ENCODE results near the gene UPF1.

GRCh38 chr19:18862976-18863842 lies 31.4 kb downstream of the UPF1 start:
- no peak for TF ChIP-seq CTCF (IDR thresholded peaks at IDR 0.05 in 8 of 11, conservative IDR thresholded peaks at IDR 0.05 in 3 of 11)
- TF ChIP-seq POLR2AphosphoS5 (IDR thresholded peaks at IDR 0.05), result no peak

Data from spleen (tissue), 7 donors.